ENCODE measurements around the gene AHR.
A peak's percentile ranks its signal among the peaks of the same experiment; 100 is the strongest.

The AHR gene

DNA sequence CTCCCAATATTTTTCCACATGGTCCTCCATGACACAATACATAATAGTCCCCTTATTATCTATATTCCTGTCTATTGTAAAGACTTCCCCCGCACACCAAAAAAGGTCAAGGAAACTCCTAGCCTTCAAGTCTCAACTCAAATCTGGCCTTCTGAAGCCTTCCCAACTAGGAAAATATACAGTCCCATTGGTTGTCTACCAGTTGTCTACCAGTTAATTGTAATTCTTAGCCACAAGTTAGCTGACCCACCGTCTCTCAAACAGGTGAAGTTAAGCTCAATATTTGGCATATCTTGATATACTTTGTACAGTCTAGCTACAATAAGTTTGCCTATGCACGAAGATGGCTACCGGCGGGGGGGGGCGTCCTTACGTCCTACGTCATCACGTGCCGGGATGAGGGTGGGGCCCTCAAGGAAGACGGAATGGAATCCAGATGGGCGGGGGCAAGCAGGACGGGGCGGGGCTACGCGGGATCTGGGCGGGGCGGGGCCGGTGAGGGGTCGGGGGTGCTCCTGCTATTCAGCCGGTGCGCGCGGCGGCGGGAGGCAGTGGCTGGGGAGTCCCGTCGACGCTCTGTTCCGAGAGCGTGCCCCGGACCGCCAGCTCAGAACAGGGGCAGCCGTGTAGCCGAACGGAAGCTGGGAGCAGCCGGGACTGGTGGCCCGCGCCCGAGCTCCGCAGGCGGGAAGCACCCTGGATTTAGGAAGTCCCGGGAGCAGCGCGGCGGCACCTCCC, at the start of gene AHR:
AHR (plus strand) TSS at position 551 of the 738 bp plus-strand sequence. CDS start 613 bp downstream, outside the sequence.
- peak; percentile 78 for DNase-seq (ENCODE audit: low read depth)

DNA sequence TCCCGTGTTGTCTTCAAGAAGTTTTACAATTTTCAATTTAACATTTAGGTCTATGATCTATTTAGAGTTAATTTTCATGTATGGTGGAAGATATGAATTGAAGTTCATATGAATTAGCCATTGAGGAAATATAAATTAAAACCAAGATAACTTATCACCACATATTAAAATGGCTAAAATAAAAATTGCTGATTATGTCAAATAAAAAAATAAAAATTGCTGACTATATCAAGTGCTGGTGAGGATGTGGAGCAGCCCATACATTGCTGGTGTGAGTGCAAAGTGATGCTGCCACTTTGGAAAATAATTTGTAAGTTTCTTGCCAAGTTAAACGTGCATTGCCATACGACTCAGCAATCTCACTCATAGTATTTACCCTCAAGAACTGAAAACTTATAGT, 44.6 kb upstream of the AHR start:
- no peak for DNase-seq (ENCODE audit: low read depth)

DNA sequence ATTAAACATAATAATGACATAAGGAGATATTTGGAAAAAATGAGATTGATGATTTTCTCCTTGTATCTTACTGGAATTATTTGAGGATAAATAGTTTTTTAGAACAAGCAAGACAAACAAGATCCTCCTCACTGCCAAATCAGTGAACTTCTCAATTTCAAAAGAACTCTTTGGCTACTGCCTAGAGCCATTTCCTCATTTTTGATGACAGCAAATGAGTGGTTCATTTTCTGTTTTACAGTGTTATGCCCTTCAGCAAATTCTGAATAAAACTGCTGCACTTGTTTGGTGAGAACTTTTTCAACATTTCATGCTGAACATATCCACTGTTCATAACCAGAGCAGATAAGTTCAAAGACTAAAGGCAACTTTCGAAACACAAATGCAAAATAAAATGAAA, 42.5 kb upstream of the AHR start:
- no peak for DNase-seq (ENCODE audit: low read depth)

DNA sequence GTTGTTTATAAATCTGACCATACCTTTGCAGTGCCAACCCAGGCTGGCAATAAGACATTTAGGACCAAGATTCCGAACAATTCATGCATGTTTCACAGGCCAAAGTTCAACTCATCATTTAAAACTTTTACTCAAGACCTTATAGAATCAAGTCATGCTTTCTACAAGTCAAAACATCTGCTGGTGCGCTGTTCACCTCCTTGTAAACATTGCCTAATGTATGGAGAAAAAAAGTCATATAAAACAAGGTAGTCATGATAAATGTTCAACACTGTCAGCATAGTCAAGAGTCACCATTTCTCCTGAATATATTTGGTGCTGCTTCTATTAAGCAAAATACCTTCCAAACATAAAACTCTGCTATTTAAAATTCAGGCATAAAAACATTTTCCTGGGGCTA, 42.1 kb upstream of the AHR start:
- no peak for DNase-seq (ENCODE audit: low read depth)

DNA sequence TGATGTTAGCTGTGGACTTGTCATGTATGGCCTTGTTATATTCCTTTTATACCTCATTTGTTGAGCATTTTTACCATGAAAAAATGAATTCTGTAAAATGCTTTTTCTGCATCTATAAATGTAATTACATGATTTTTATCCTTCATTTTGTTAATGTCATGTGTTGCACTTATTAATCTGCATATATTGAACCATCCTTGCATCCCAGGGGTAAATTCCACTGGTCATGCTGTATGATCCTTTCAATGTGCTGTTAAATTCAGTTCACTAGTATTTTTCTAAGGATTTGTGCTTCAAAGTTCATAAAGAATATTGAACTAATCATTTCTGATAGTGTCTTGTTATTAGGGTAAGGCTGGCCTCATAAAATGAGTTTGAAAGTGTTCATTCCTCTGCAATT, 31.9 kb upstream of the AHR start:
- no peak for DNase-seq (ENCODE audit: low read depth)

DNA sequence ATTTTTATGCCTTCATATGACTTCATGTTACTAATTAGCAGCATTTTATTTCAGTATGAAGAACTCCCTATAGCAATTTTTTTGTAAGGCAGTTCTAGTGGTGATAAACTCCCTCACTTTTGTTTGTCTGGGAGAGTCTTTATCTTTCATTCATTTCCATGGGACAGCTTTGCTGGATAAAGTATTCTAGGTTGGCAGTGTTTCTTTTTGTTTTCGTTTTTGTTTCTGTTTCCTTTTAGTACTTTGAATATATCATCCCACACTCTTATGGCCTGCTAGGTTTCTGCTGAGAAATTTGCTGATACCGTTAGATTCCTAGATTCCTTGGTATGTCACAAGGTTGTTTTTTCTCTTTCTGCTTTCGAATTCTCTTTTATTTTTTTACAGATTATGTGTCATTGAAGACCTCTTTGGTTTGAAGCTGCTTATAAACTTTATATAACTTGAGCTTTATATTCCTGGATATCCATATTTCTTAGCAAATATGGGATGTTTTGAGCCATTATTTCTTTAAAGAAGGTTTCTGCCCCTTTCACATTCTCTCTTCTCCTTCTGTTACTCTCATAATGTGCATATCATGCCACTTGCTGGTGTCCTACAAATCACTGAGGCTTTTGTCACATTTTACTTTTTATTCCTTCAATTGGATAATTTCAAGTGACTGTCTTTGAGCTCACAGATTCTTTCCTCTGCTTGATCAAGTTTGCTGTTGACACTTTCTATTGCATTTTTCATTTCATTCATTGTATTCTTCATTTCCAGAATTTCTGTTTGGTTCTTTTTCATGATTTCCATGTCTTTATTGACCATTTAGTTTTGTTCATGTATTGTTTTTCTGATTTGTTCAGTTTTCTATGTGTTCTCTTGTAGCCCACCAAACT, 28.9 kb upstream of the AHR start:
- DNase-seq (ENCODE audit: low read depth), result no peak

DNA sequence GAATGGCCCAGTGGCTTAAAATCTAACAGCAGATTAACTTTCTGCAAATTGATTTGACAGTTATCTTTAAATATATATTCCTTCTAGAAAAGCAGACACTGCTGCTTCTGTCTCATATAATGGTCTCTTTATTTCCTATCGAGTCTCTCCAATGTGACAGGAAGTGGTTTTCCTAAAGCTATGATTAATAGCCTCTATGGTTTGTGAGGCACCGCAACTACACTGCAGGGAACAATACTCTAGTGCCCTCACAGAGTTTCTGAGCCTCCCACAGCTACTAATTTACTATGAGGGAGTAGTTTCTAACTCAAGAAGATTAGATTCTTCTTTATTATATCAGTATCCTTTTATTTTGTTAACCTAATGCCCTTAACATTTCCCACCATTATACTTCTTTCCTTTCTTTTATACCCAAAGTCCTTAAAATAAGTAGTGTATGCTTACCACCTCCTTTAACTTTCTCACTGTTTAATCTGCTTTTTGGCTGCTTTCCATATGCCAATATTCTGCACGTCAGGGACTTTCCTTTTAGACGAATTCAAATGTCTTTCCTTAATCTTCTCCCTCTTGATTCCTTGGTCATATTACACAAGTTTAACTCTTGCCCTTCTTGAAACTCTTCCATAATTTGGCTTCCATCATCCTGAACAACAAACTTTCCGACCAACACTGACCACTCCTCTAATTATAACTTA, 23.8 kb upstream of the AHR start:
- DNase-seq (ENCODE audit: low read depth), result no peak

DNA sequence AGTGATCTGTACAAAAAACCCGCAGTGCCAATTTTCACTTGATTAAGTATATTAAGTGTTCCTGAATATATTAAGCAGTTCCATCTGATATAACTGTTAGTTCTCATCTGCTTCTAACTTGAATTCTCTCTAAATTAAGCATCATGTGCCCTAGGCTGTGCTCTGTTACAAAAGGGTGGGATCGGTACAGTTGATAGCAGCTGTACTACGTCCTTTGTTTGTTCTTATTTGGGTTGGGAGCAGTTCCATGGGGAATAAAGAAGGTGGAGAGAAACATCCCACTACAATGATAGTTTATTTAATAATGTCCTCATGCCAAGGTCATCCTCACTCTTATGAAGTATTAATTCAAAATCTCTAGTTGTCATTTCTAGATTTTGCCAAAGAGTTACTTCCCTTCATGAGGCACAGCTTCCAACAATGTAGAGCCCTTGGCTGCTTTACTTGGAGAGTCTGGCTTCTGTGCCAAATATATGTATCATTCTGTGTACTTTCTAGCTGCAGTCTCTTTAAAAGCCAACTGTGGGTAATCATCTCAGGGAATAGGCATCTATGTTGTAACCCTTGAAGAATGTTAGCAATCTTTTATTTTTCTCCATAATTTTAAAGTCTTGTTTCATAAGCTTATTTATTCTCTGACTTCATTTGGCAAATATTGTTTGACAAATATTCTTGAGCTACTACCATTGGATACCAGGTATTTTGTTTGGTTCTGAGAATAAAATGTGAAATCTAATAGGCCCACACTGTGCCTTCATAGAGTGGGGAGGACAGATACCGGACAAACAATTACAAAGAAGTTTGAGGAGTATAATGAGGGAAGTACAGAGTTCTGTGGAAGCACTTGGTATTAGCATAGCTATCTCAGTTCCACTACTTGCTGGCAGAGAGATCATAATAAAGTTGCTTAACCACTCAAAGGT, 22.4 kb upstream of the AHR start:
- no peak for DNase-seq (ENCODE audit: low read depth)

DNA sequence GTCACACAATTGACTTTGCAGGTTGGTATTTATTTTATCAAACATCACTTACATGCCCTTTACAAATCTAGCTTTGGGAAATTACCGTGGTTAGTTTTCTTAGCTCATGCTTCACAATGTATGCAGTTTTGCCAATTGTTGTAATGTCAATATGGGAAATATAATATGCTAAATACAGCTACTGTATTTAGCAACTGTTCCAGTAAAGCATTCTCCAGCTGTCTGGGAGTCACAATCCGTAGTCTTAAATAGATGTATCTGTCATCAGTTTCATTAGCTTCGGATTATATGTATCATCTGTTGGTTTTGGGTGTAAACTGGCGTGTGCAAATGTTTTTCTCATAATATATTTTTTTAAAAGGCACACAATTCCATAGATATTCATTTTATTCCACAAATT, 19.4 kb upstream of the AHR start:
- no peak for DNase-seq (ENCODE audit: low read depth)

DNA sequence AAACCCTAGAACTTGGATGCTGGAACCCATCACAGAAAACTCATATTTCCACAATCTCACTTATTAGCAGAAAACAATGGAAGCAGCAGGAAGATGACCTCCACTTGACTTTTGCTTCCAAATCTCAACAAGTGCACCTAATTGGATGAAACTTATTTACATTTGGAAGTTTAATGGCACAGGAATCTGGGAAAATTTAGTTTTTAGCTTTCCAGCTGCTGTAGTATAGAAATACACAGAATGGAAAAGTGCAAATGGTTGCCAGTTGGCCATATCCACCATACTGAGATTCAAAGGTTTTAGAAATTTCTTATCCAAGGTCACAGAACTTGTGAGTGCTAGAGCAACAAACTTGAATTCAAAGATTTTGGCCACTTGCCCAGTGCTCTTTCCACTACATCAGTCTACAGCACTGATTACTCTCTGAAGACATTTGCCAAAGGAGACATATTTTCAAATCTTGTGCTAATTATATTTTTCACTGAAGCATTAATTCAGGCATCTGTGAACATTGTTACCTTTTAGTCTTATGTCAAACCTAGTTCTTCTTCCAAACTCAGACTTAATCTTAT, 9.3 kb upstream of the AHR start:
- no peak for DNase-seq (ENCODE audit: low read depth)

DNA sequence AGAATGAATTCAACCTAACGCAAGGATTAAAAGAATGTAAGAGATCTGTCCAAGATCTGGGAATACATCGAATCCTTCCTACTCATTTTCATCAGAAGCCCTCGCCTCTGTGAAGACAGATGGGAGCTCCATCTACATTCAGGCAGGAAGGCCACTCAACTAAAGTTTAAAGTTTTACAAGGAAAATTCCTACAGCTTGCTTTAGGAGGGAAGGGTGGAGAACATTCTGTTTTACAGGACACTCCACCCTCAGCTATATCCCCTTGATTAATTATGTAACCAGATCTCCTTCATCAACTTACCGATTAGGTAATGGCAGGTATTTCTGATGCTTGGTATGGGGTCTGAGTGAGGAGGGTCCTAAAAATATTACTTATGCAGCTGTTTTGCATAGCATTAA, 5.6 kb upstream of the AHR start:
- no peak for DNase-seq (ENCODE audit: low read depth)

DNA sequence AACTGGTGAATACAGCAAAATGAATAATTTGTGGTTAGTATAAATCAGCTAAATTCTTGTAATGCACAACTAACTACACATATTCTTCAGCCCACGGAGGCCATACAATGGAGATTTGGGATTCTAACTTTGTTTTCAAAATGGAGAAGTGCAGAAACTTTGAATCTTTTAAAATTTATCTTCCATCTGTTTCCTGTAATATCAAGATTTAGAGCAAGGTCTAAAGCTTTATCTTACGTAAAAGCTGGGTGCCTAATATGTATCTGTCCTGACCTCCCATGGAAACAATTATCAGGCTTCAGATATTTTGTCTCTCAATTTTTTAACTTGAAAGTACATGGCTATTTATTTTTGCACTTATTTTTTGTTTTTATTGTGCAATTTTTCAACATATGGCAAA, 5.0 kb upstream of the AHR start:
- DNase-seq (ENCODE audit: low read depth), result no peak

DNA sequence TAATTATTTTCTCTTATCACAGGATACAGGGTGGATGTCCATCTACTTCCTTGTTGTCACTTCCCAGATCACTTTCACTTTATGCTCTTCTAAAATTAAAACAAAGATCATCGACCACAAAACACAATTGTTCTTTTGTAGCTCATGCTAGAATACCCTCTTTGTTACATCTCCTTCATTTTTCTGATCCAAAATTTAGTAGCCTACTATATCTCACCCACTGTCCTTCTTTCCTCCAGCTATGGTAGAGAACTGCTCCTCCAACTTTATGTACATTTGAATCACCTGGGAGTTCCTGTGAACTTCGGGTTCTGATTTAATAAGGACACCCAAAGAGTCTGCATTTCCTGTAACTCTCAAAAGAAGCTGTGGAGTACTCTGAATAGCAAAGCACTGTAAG, 1.2 kb upstream of the AHR start:
- DNase-seq (ENCODE audit: low read depth), result no peak

DNA sequence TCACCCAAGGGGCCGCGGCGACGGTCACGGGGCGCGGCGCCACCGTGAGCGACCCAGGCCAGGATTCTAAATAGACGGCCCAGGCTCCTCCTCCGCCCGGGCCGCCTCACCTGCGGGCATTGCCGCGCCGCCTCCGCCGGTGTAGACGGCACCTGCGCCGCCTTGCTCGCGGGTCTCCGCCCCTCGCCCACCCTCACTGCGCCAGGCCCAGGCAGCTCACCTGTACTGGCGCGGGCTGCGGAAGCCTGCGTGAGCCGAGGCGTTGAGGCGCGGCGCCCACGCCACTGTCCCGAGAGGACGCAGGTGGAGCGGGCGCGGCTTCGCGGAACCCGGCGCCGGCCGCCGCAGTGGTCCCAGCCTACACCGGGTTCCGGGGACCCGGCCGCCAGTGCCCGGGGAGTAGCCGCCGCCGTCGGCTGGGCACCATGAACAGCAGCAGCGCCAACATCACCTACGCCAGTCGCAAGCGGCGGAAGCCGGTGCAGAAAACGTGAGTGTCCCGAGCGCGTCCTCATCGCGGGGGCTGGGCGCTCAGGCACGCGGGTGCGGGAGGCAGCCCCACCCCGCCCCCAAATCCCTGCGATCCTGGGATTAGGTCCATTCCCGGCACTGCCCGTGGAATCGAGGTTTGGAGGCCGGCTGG, 509 bp downstream of the AHR start:
- DNase-seq (ENCODE audit: low read depth), result peak; percentile 22

DNA sequence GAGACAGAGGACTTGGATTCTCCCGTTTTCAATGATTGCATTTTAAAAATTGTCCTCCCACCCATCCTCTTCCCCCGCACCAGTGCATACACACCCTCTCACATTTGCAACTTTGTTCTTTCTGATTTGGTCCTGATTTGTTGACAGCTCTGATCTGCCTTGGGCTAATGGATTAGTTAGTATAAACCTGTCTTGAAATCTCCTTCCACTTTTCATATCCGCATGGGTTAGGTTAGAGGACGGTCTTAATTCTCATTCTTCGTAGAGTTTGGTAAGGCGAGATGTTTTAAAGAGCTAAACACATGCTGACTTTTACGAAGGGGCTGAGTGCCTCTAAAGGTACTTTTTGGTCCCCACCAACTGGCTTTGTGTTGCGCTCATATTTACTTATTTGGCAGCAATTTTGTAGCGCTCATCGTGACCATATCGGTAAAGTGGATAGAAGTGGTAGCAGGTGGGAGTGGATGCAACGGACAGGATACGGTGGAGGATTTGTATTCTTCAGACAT, 1.1 kb downstream of the AHR start:
- DNase-seq (ENCODE audit: low read depth), result no peak

DNA sequence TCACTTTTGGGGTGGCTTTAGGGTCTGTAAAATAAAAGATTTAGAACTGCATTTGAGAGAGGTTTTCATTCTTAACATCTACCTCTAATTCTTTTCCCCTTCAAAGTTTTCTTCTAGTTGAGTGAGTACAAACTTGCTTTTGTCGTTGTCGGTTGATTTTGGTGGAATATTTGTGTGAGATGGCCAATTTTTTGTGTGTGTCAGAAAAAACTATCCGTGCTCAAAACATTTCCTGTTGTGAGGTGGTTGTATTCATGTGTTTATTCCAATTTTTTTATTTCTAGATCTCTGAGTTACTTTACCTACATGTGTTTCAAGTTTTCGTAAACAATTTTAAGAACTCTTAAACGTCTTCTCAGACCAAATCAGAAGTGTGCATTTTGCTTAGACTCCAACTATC, 1.6 kb downstream of the AHR start:
- DNase-seq (ENCODE audit: low read depth), result no peak

DNA sequence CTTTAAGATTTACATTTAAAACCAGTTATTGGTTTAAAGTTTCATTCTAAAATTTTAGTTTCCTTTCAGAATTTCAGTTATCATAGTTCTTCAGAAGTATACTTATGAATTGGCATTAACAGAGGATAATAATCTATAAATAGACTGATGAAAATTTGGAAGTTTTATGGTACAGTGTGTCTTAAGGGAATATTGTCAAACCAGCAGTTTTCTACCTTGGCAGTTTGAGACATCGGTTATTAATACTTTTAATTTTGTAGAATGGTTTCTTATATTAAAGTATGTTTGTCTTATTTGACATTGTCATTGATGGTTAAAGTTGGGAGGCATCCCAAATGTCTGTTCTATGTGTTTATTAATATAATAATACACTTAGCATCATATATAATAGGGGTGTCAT, 2.0 kb downstream of the AHR start:
- no peak for DNase-seq (ENCODE audit: low read depth)

DNA sequence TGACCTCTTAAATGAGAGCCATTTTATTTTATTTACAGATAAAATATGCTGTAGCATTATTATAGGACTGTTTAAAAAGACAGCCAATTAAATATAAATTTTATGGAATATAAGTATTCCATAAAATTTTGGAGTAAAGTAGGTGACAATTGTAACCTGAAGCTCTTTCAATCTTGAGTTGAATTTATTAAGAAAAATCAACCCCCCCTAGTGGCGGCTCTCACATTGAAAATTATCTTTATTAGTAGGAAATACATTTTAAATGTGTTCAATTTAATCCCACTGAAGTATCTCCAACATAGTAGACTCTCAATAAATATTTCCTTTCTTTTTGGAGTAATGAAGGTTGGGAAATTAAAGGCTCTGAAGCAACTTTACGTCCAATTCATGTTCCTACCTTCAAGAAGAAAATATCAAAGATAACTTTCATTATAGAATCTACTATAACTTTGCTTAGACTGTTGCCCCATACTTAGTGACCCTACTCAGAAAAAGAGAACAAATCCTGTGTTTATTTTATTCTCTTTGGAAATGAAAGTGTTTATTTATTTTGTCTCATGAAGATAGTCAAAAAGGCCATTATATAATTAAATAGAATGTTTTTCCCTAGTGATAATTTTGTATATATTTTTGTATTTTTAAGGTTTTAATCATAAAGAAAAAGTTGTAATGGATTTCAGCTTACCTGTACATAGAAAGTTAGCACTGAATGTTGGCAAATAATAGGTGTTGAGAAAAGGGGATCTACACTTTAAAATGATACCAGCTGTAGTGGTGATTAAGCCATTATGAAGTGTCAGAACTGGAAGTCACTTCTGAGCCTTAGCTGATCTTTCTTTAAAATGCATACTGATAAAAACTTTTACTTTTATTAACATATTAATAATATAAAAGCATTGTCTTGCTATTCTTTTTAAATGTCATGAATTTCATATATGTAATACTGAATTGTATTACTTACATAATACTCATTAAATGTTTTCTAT, 3.3 kb downstream of the AHR start:
- DNase-seq (ENCODE audit: low read depth), result peak; percentile 25

DNA sequence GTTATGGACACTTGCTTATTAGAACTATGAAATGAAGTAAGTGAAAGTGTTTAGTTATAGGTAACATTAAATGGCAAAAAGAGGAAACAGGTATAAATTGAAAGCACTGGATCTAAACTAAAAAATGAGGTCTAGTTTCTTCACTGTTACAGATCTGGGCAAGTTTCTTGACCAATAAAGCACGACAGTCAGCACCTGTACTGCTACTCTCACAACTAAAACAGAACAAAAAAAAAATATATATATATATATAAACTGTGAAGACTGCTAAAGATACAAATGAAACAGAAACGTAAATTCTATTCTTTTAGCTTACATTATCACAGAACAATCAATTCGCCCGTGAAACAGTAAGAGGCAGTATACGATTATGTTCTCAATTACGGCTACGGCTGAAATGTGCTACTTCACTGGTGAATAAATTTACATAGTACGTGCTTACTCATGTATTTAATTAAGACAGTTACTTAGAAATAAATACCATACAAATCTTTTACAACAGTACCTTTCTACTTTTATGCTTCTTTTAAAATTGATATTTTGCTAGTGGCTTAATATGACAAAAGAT, 4.2 kb downstream of the AHR start:
- no peak for DNase-seq (ENCODE audit: low read depth)
